ENCODE results near the gene OGFR. TPM values are rescaled to one million over a fixed set of nuclear protein-coding genes. Genes with fewer than 3 reads are reported as not detected.

The OGFR gene
- total and polyA plus RNA-seq, 12 donors = 9.3 to 157 (median 45.0) TPM

DNA sequence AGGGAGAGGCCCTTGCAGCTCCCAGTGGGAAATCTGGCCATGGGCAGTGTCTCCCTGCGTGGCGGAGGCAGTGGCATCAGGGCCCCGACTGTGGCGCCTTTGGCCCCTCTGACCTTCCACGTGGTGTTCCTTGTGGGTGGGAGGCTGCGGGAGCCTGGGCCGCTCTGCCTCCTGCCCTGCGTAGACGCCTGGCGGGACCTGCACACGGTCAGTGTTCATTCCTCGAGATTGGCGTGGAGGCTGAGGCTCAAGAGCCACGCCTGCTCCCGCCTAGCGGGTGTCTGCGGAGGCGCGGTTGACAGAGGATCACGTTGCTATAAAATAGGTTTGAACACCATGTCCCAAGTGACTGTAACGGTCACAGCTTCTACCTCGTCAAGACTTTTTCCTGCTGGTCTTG lies 26.2 kb downstream of the OGFR start:
- no peak for DNase-seq
- Histone ChIP-seq H3K9me3 (replicated peaks in 1 of 3) (no peaks in the 10 kb centered on the region), H3K4me3 (no peak overlapping the region), H3K36me3 (replicated peaks in 1 of 2) (no peaks in the 10 kb centered on the region), H3K27ac (no peak overlapping the region), H3K27me3 (no peaks in the 10 kb centered on the region), H3K4me1 (replicated peaks in 1 of 2) (no peaks in the 10 kb centered on the region)
- 92 to 100% (median 95%) methylated on average over 1 to 22 of the region's 22 CpGs; no CpG with 5 or more reads in 1 of the 4 donors for WGBS, 4 donors
- intact Hi-C loops (cut with DNase I) = no loop called here
- TF ChIP-seq, protein P1, sequence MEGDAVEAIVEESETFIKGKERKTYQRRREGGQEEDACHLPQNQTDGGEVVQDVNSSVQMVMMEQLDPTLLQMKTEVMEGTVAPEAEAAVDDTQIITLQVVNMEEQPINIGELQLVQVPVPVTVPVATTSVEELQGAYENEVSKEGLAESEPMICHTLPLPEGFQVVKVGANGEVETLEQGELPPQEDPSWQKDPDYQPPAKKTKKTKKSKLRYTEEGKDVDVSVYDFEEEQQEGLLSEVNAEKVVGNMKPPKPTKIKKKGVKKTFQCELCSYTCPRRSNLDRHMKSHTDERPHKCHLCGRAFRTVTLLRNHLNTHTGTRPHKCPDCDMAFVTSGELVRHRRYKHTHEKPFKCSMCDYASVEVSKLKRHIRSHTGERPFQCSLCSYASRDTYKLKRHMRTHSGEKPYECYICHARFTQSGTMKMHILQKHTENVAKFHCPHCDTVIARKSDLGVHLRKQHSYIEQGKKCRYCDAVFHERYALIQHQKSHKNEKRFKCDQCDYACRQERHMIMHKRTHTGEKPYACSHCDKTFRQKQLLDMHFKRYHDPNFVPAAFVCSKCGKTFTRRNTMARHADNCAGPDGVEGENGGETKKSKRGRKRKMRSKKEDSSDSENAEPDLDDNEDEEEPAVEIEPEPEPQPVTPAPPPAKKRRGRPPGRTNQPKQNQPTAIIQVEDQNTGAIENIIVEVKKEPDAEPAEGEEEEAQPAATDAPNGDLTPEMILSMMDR (IDR thresholded peaks at IDR 0.05) = no peak
- no peak for TF ChIP-seq POLR2A (IDR thresholded peaks at IDR 0.05)

DNA sequence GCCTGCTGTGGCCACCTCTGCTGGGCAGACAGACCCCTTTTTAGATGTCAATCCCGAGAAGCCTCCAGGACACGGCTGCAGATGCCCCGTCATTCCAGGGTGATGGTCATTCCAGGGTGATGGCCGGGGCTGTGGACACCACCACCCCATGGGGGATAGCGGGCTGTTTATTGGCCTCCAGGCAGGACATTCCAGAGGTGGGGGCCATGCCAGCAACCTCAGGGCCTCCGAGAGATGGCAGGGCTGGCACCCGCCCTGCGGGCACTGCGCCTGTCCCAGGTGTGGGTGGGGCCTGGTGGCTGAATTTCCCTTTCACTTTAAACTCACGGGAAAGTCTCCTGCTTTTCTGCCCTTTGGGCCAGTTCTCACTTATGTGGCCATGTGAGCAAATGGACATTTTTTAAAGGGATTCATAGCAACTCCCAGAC lies 26.7 kb downstream of the OGFR start:
- DNase-seq = no peak
- Histone ChIP-seq H3K27ac (no peak overlapping the region), H3K4me3 (no peak overlapping the region), H3K9me3 (replicated peaks in 1 of 3) (no peaks in the 10 kb centered on the region), H3K27me3 (no peaks in the 10 kb centered on the region), H3K4me1 (replicated peaks in 1 of 2) (no peaks in the 10 kb centered on the region), H3K36me3 (replicated peaks in 1 of 2) (no peaks in the 10 kb centered on the region)
- intact Hi-C loops (cut with DNase I) = no loop called here
- TF ChIP-seq POLR2A (IDR thresholded peaks at IDR 0.05) = no peak
- TF ChIP-seq, protein P1 (IDR thresholded peaks at IDR 0.05) = no peak
- 80 to 92% (median 87%) methylated on average over 1 to 10 of the region's 10 CpGs; no CpG with 5 or more reads in 1 of the 4 donors for WGBS, 4 donors

DNA sequence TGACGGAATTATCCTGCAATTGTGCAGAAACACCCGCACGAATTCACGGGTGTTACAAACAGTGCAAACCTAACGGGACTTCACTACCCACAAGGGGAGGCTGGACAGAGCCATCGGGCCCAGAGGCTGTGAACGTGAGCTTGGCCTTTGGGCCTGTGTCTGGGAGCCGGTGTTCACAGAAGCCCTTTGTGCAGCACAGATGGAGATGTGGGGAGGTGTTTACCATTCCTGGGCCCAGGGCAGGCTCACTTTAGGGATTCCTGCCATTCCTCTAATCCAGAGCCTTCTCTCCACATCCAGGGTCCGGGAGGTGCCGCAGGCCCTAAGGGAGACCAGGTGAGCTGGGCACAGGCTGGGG lies 27.2 kb downstream of the OGFR start:
- no peak for DNase-seq
- no peak for TF ChIP-seq POLR2A (IDR thresholded peaks at IDR 0.05)
- TF ChIP-seq, protein P1 (IDR thresholded peaks at IDR 0.05) = no peak
- 75 to 96% (median 88%) methylated on average over 8 to 10 of the region's 10 CpGs for WGBS, 4 donors
- intact Hi-C loops (cut with DNase I) = no loop called here
- Histone ChIP-seq H3K9me3 (replicated peaks in 1 of 3) (no peaks in the 10 kb centered on the region), H3K4me3 (no peak overlapping the region), H3K27me3 (no peaks in the 10 kb centered on the region), H3K27ac (peak overlapping the region in 1 of 5 donors; percentile 42), H3K36me3 (replicated peaks in 1 of 2) (no peaks in the 10 kb centered on the region), H3K4me1 (replicated peaks in 1 of 2) (no peaks in the 10 kb centered on the region)

DNA sequence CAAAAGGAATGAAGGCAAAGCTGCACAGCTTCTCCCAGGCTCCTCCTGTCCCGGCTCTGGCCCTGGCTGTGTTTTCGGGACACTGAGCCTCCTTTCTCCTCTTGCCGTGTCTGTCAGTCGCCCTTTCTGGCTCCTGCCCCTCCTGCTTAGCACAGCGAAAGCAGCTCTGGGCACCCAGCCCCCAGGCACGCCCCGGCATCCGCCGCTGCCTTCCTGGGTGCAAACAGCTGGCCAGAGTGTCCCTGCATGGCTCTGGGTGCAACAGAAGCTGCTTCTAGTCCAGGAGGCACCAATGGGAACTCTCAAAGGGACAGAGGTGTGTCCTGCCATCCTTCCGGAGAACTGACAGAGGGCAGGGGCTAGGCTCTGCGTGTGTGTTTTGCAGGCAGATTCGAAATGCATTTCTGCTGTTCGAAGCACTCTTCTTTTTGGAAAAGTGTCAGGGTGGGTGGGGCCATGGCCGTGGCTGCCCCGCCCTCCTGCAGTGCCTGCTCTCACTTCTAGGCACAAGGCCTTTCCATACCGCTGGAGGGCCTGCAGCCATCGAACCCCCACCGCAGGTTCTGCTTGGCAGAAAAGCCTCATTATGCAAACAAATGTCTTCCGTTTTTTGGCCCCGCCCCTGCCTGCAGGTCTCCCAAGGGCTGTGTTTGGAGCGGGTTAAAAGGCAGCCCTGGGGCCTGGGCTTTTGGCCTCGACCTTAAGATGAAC lies 27.7 kb downstream of the OGFR start:
- 42 to 62% (median 53%) methylated on average over 14 to 22 of the region's 22 CpGs for WGBS, 4 donors
- no peaks in the 10 kb centered on the region for H3K36me3 ChIP-seq (replicated peaks in 1 of 2)
- H3K4me1 ChIP-seq (replicated peaks in 1 of 2) = no peaks in the 10 kb centered on the region
- no peak overlapping the region for H3K4me3 ChIP-seq
- no peak for TF ChIP-seq POLR2A (IDR thresholded peaks at IDR 0.05)
- DNase-seq = peak in 5 of 7 donors; percentile 21 to 65 (median 54)
- H3K27me3 ChIP-seq = no peaks in the 10 kb centered on the region
- no peaks in the 10 kb centered on the region for H3K9me3 ChIP-seq (replicated peaks in 1 of 3)
- peak overlapping the region in 1 of 5 donors; percentile 42 for H3K27ac ChIP-seq
- intact Hi-C loops (cut with DNase I) = no loop called here

DNA sequence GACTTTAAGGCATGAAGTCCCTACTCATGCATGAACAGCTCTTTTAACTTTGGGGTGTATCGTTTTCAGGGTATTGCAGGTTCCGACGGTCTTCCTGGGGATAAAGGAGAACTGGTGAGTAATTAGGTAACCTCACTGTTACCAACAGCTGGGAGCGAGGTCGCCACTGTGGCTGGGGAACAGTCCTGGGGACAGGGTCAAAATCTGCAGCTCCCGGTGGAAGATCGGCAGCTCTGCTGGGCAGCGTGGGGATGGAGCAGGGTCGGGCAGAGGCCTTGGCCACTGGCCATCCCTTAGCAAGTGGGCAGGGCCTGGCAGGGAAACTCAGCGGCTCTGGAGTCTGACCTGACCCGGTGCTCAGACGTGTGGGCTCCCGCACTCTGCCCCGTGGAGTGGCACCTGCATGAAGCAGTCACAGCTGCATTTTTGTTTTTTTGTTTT lies 28.3 kb downstream of the OGFR start:
- H3K27me3 ChIP-seq = no peaks in the 10 kb centered on the region
- 32 to 71% (median 45%) methylated on average over 12 to 14 of the region's 14 CpGs for WGBS, 4 donors
- no peaks in the 10 kb centered on the region for H3K4me1 ChIP-seq (replicated peaks in 1 of 2)
- no peaks in the 10 kb centered on the region for H3K9me3 ChIP-seq (replicated peaks in 1 of 3)
- intact Hi-C loops (cut with DNase I) = no loop called here
- H3K36me3 ChIP-seq (replicated peaks in 1 of 2) = no peaks in the 10 kb centered on the region
- DNase-seq = peak in 5 of 7 donors; percentile 14 to 72 (median 50)
- H3K27ac ChIP-seq = peak overlapping the region in 1 of 5 donors; percentile 42
- TF ChIP-seq, protein P1 (IDR thresholded peaks at IDR 0.05) = no peak
- no peak for TF ChIP-seq POLR2A (IDR thresholded peaks at IDR 0.05)
- H3K4me3 ChIP-seq = no peak overlapping the region

Measured in adrenal gland (tissue), 12 donors.